ENCODE measurements around the gene PILRB. TPM values are rescaled to one million over a fixed set of nuclear protein-coding genes. Genes with fewer than 3 reads are reported as not detected.

The PILRB gene
- total RNA-seq, 1 donor from 2014 or later: 20.8 TPM

DNA sequence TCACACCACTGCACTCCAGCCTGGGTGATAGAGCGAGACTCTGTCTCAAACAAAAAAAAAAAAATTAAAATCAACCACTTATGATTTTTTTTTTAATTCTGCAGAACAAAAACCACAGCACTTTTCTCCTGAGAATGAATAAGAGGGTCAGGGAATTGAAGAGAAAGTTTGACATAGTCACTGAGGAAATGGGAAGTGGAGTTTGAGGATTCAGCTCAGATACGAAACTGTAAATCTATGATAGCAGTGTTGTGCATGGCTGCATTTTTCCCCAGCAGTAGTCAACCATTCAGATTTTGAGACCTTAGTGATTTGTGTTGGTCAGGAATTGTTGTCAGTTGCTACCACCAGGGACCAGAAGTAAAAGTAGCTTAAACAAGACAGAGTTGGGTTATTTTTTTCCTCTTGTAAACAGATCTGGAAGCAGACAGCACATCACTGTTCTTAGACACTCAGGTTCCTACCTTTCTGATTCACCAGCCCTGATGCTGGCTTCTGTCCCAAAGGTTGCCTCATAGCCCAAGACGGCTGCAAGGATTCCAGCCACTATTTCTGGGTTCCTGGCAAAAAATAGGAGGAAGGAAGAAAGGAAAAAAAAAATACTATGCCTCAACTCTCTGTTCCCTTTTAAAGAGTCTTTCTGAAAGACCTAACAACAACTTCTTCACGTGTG lies 35.5 kb downstream of the PILRB start:
- Histone ChIP-seq H3K4me3 (ENCODE audit: low read depth, low read length) (no peak overlapping the region), H3K36me3 (ENCODE audit: control insufficient read depth, insufficient read depth, low read length) (no peaks in the 10 kb centered on the region), H3K27me3 (ENCODE audit: control insufficient read depth, insufficient read depth, low read length) (peaks cover 29% of the 10 kb centered on the region)
- DNase-seq (ENCODE audit: low read depth): no peak
- TF ChIP-seq CTCF (IDR thresholded peaks at IDR 0.05; ENCODE audit: insufficient read depth, low read length, poor library complexity, severe bottlenecking): no peak

GRCh38 chr7:100394077-100394476 lies 36.2 kb downstream of the PILRB start:
- Histone ChIP-seq H3K4me3 (ENCODE audit: low read depth, low read length) (no peak overlapping the region), H3K27me3 (ENCODE audit: control insufficient read depth, insufficient read depth, low read length) (peaks cover 30% of the 10 kb centered on the region), H3K36me3 (ENCODE audit: control insufficient read depth, insufficient read depth, low read length) (no peaks in the 10 kb centered on the region)
- no peak for TF ChIP-seq CTCF (IDR thresholded peaks at IDR 0.05; ENCODE audit: insufficient read depth, low read length, poor library complexity, severe bottlenecking)
- DNase-seq (ENCODE audit: low read depth): no peak

DNA sequence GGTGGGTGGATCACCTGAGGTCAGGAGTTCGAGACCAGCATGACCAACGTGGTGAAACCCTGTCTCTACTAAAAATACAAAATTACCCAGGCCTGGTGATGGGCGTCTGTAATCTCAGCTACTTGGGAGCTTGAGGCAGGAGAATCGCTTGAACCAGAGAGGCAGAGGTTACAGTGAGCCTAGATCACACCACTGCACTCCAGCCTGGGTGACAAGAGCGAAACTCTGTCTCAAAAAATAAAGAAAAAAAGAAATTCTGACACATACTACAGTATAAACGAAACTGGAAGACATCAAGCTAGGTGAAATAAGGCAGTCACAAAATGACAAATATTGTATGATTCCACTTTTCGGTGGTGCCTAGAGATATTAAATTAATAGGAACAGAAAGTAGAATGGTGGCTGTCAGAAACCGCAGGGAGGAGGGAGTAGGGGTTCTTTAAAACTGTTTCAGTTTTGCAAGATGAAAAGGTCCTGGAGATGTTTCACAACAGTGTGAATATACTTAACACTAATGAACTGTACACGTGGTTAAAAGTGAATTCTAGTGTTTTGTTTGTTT lies 38.6 kb downstream of the PILRB start:
- no peaks in the 10 kb centered on the region for H3K36me3 ChIP-seq (ENCODE audit: control insufficient read depth, insufficient read depth, low read length)
- no peak for TF ChIP-seq CTCF (IDR thresholded peaks at IDR 0.05; ENCODE audit: insufficient read depth, low read length, poor library complexity, severe bottlenecking)
- H3K27me3 ChIP-seq (ENCODE audit: control insufficient read depth, insufficient read depth, low read length): peaks cover 18% of the 10 kb centered on the region
- DNase-seq (ENCODE audit: low read depth): no peak
- H3K4me3 ChIP-seq (ENCODE audit: low read depth, low read length): no peak overlapping the region

- Histone ChIP-seq H3K4me3 (ENCODE audit: low read depth, low read length) (no peak overlapping the region), H3K36me3 (ENCODE audit: control insufficient read depth, insufficient read depth, low read length) (no peaks in the 10 kb centered on the region), H3K27me3 (ENCODE audit: control insufficient read depth, insufficient read depth, low read length) (peaks cover 18% of the 10 kb centered on the region)
- no peak for DNase-seq (ENCODE audit: low read depth)
- no peak for TF ChIP-seq CTCF (IDR thresholded peaks at IDR 0.05; ENCODE audit: insufficient read depth, low read length, poor library complexity, severe bottlenecking)
Measured at GRCh38 chr7:100397315-100398081, 39.6 kb downstream of the PILRB start.

DNA sequence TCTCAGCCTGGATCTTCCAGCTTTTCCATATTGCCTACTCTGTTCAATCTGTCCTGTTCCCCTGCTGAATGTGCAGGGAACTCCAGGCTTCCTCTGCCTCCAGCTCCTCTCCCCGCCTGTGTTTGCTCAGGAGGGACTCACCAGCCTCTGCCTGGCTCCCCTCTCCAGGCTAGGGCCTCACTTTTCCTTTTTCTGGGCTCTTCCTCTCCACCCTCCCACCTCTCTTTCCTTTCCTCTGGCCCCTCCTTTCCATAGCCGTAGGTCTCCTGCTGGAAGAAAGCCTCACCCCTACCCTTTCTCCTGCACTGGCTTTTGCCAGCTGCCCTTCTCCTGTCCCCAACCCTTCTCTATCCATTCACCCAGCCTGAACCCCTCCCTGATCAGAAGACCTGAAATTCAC lies 40.3 kb downstream of the PILRB start:
- no peak for DNase-seq (ENCODE audit: low read depth)
- Histone ChIP-seq H3K36me3 (ENCODE audit: control insufficient read depth, insufficient read depth, low read length) (no peaks in the 10 kb centered on the region), H3K4me3 (ENCODE audit: low read depth, low read length) (no peak overlapping the region), H3K27me3 (ENCODE audit: control insufficient read depth, insufficient read depth, low read length) (peaks cover 18% of the 10 kb centered on the region)
- TF ChIP-seq CTCF (IDR thresholded peaks at IDR 0.05; ENCODE audit: insufficient read depth, low read length, poor library complexity, severe bottlenecking): no peak
